22Rv1 (cell line): Measurements from ENCODE around the gene CHPF.

Source experiments
- CTCF ChIP-seq: fragments of 450-650 bp; IDR thresholded peaks from 2 replicates; pipeline ENCODE4 v1.5.1; 2017; ENCODE audit warnings: mild to moderate bottlenecking
- ZFX ChIP-seq: fragments of 450-650 bp; IDR thresholded peaks from 2 replicates; pipeline ENCODE4 v1.6.1; 2017; ENCODE audit warnings: antibody characterized with exemption, borderline replicate concordance

- TF ChIP-seq CTCF (no peak), ZFX (no peak)
Observed at GRCh38 chr2:219515874-219516629, 27.6 kb downstream of the CHPF start.
